Middle frontal gyrus (tissue), 1 donor: ENCODE results near the gene FGF14.
"Not testable (repeated sequence)": the region's sequence is repeated elsewhere in the genome, so short reads cannot be mapped to it uniquely, and the experiment has no call there.

Source experiments
- DNase-seq: peaks from one replicate; pipeline ENCODE4 v3.0.0-alpha.2; 2015; ENCODE audit warnings: low spot score; ENCODE audit errors: extremely low spot score

Gene FGF14

DNA sequence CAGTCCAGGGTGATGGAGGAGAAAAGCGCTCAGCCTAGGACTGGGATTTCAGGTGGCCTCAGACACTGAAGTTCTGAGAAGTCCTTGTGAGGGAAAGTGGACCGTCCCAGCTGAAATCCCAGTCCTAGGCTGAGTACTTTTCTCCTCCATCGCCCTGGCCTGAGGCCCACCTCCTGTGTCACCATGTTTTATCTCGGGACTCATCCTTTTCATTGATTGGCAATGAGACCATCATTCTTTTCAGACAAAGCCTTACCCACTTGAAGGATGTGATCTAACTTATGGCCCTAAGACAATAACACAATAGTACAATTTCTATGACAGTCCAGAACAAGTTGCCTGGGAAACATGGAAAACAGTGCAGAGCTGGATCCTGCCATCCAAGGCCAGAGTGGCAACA lies 263.9 kb downstream of the FGF14 start:
- DNase-seq, result not testable (repeated sequence)

- DNase-seq, result no peak
Measured at GRCh38 chr13:102136735-102137296, 265.0 kb downstream of the FGF14 start.

DNA sequence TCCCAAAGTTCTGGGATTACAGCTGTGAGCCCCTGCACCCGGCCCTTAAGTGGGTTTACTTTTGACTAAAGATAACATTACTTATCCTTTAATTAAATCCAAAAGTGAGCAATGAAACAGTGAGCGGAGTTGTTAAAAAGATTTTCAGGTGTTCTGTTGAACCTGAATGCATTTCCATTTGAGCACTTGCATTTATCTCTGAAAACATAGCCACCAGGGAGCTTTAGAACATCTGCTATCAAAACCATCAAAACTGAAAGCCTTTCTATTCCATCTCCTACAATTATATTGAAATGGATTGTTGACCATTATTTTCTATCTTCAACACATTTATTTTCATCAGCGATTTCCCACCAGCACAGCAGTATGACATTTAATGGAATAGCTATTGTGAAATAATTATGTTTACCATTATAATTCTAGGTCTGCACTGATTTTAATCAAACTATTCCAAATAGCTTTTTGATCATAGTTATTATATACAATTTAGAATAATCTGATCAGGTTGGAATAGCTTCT lies 269.0 kb downstream of the FGF14 start:
- no peak for DNase-seq

- no peak for DNase-seq
Measured at GRCh38 chr13:102131246-102131645, 270.6 kb downstream of the FGF14 start.

DNA sequence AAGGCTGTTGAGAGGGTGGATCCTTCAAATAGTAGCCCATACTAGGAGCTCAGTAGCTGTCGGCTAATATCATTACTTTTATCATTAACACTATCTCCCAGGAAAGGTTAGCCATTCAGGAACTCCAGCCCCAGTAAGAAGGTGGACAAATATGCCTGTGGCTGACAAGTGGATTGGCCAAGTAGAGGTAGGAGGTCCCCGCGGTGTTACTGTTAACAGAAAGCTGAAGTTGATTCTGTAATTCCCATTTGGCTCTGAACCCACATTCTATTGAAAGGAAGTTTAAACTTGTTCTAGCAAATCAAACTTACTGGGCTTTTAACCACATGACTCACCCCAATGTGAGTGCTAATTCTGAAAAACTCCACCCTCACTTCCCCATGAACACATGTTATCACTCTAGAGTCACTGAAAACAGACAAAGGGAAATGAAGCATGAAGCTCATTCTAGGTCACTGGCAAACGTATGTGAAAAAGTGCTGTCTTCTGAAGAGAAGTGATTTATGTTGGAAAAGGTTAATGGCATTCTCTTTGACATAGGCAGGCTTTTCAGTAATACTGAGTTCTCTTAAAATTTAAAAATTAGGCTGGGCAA lies 273.5 kb downstream of the FGF14 start:
- DNase-seq, result no peak

GRCh38 chr13:102127153-102127552 lies 274.7 kb downstream of the FGF14 start:
- DNase-seq, result no peak

DNA sequence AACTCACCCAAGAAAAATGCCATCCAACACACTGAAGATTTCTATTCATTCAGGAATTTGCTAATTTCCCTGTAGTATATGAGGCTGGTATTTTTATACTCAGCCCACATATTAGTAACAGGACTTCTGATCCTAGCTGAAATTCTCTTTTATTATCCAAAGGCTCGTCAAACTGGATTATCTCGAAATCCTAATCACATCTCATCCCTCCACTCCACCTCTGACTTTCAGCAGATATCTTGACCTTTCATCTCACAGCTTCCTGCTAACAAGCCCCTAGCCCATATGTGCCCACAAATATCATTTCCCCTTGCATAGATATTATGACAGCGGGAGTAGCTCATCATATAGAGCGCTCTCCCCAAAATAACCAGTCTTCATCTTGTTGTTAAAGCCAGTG lies 279.7 kb downstream of the FGF14 start:
- no peak for DNase-seq

GRCh38 chr13:102117175-102117831 lies 284.5 kb downstream of the FGF14 start:
- no peak for DNase-seq

- no peak for DNase-seq
Measured at GRCh38 chr13:102103469-102103868, 298.4 kb downstream of the FGF14 start.

GRCh38 chr13:102100234-102100633 lies 301.6 kb downstream of the FGF14 start:
- DNase-seq, result no peak

DNA sequence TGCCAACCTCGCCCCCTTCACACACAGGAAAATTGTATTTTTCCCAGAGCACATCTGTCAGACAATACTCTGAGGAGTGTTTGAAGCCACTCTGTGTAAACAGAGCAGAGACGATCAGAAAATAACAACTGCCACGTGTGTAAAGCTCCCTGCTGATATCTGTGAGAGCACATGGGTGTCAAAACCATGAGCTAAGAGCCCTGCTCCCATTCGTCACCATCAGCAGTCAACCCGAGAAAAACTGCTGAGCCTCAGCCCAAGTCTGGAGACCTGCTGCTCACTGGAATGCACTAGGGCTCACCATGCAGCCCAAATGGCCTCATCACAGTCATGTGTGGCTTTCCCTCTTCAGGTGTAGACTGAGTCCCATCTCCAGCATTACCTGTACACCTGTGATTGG lies 304.1 kb downstream of the FGF14 start:
- no peak for DNase-seq

DNA sequence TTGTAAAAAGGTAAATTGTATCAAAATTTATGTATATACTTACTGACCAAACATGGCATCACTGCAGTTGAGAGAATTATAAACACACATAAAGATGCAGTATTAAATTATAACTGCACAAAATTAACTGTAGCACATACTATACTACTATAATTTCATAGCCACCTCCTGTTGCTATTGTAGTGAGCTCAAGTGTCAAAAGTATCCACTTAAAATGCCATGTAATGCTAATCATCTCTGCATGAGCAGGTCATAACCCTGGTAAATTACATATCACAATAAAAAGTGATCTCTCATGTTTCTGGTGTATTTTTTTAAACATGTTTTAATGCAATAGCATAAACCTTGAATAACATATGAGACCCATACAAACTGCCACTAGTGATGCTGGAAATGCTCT lies 308.6 kb downstream of the FGF14 start:
- not testable (repeated sequence) for DNase-seq

DNA sequence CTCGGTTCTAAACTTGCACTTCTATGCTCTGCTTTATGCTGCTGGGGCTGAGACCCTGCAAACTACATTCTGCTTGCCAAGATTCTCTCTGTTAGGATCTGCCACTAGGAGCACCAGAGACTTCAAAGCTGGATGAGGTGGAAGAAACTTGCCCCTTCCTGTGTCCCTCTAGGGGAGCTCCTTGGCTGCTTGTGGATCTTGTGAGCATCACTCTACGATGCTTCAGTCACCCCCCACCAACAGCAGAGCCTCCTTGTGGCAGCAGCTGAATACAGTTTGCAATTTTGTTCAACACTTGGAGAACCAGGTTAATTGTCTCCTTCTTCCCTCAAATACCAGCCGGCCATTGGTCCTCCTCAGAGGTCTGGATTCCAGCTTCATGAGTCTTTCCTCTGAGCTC lies 310.6 kb downstream of the FGF14 start:
- no peak for DNase-seq

GRCh38 chr13:102090532-102090931 lies 311.3 kb downstream of the FGF14 start:
- DNase-seq, result no peak

GRCh38 chr13:102089722-102090121 lies 312.1 kb downstream of the FGF14 start:
- no peak for DNase-seq

DNA sequence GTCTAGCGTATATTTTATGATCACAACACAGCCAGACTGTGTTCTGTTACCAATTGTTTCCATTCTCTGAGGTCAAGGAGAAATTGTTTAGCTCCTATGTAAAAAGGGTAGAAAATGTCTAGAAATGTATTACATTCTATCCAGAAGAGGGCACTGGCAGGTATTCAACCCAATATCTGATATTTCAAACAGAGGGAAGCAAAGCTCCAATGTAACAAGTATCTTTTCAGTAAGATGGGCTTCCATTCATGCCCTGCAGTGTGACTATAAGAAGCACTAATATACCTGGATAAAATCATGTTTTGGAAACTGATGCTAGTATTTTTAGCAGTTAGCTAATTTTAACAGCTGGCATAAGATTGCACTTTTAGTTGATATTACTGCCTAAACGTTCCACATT lies 312.7 kb downstream of the FGF14 start:
- no peak for DNase-seq

DNA sequence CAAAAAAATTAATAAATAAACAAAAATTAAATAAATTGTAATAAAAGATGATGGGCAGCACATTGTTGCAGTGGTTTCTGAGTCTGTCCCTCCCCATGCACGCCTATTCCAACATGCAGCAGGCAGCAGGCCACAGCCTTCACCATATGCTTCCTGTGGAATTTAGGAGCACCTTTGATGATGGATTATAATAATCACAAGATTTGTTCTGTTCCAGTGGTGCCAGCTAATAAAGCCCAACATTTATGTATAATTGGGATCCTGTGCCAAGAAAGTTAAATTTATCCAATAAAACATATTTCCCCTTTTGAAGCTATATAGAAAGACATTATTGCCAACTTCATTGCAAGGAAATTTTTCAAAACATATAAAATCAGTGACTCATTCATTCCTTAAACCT lies 328.6 kb downstream of the FGF14 start:
- no peak for DNase-seq

DNA sequence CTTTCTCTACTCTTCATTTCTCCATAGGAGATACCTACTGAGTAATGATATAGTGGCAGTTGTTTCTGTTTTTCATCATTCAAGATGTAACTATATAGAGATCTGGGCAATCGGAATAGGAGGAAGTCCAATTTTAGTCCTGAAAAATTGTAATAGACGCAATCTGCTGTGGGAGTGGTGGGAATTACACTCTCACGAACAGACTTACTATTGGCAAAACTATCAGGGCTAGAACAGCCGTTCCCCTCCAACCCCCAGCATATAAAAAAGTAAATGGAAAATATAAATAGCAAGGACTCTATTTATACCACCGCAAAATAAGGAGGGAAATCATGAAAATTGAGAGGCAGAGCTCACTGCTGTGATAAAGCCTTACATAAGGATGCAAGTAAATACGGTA lies 330.1 kb downstream of the FGF14 start:
- no peak for DNase-seq

DNA sequence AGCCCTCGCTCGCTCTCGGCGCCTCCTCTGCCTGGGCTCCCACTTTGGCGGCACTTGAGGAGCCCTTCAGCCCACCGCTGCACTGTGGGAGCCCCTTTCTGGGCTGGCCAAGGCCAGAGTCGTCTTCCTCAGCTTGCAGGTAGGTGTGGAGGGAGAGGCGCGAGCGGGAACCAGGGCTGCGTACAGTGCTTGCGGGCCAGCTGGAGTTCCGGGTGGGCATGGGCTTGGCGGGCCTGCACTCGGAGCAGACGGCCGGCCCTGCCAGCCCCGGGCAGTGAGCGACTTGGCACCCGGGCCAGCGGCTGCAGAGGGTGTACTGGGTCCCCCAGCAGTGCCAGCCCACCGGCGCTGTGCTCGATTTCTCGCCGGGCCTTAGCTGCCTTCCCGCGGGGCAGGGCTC lies 333.5 kb downstream of the FGF14 start:
- DNase-seq, result not testable (repeated sequence)

DNA sequence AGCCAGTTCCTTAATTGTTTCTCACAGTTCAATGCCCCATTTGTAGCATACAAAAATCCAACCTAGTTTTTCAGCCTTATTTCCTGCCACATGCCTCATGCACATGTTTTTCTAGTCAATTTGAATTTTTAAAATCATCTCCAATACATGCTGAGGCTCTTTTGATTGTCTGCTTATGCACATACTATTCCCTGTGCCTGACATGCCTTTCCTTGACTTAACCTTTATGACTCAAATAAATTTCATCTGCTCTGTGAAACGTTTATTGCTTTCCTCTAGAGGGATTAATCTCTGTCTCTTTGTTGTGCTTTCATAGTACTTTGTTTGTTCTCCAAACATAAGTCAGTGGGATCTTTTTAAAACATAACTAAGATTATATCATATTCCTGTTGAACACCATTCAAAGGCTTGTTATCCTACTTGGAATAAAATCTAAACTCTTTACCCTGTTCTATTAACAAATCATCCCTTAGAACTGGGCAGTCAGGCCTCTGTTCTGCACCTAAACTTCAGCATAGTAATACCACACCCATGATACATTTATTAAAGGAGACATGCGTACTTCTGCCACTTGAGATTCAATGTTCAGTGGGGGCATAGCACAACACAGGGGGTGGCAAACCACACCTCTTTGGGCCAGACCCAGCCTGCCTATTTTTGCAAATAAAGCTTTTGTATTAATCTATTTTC lies 346.6 kb downstream of the FGF14 start:
- no peak for DNase-seq

DNA sequence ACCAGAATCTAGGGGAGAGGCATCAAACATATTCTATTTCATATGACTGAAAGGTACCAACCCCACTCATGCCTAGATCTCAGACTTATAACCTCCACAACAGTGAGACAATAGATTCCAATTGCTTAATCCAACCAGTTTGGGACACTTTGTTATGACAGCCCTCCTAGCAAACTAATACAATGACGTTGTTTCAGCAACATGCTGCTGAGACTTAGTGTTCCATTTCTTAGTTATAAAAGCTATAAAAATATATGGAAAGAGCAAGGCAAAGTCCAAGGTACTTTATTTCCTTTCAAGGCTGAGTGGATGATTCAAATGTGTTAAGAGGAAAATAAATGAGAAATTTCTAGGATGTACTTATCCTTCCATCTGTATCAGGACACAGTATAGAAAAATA lies 352.0 kb downstream of the FGF14 start:
- no peak for DNase-seq

- DNase-seq, result no peak
Measured at GRCh38 chr13:102045731-102046130, 356.1 kb downstream of the FGF14 start.
